H1 (cell line): ENCODE data around the gene DYNC2H1.

Source experiments
- CTCF ChIP-seq, 3 experiments: IDR thresholded peaks; 1 replicate in 2 of 3; 2 replicates in 1 of 3; pipeline versions ENCODE4 v1.5.1 to v1.6.1; 2011; ENCODE audit warnings: low read length in 3 of 3, mild to moderate bottlenecking in 3 of 3, inconsistent platforms in 2 of 3, low read depth in 1 of 3, moderate library complexity in 1 of 3; ENCODE audit not compliant: insufficient read depth in 1 of 3; ENCODE audit errors: control extremely low read depth in 1 of 3
- EP300 ChIP-seq, 2 experiments: IDR thresholded peaks; 1 replicate in 1 of 2; 2 replicates in 1 of 2; pipeline ENCODE4 v1.6.1; 2011 to 2012; ENCODE audit warnings: low read depth in 2 of 2, low read length in 2 of 2, mild to moderate bottlenecking in 2 of 2, borderline replicate concordance in 1 of 2, inconsistent platforms in 1 of 2, moderate library complexity in 1 of 2
- YY1 ChIP-seq: IDR thresholded peaks from 2 replicates; pipeline ENCODE4 v1.6.1; 2011; ENCODE audit warnings: low read depth, mild to moderate bottlenecking, low read length

GRCh38 chr11:103234974-103235373, 125.7 kb downstream of the DYNC2H1 start:
- TF ChIP-seq CTCF (IDR thresholded peaks at IDR 0.05; ENCODE audit: control extremely low read depth in 1 of 3, insufficient read depth in 1 of 3, low read depth in 1 of 3, low read length in 3 of 3) (no peak), EP300 (IDR thresholded peaks at IDR 0.05; ENCODE audit: borderline replicate concordance in 1 of 2, low read depth in 2 of 2, low read length in 2 of 2) (no peak), YY1 (no peak)
